WTC11 (cell line): Measurements from ENCODE around the gene CEACAM8. TPM values are rescaled to one million over a fixed set of nuclear protein-coding genes. Genes with fewer than 3 reads are reported as not detected.

Experiments used
- ATAC-seq: fragments of 200-7000 bp; cut with Tn5 transposase; 2 replicates; pipeline ENCODE4 v1.10.0; 2021; ENCODE audit warnings: mild to moderate bottlenecking, moderate library complexity
- CTCF ChIA-PET: fragments of 300-600 bp; sonication (Branson Sonifier 250); formaldehyde crosslinking; loops from one replicate; lab custom pipeline; 2021; ENCODE audit warnings: antibody characterized with exemption; lab: Charles Lee
- POLR2A ChIA-PET: fragments of 350-600 bp; sonication (Branson Sonifier 250); formaldehyde crosslinking; loops from one replicate; lab custom pipeline; 2021; ENCODE audit warnings: antibody characterized with exemption; lab: Charles Lee
- DNase-seq: peaks from one replicate; pipeline ENCODE4 v3.0.0; 2021; ENCODE audit warnings: low spot score
- H3K27ac Mint-ChIP-seq: 2 replicates; pipeline ENCODE4 v1.8.0; 2021; ENCODE audit warnings: mixed read lengths
- H3K27me3 Mint-ChIP-seq: 2 replicates; pipeline ENCODE4 v1.8.0; 2021; ENCODE audit warnings: low read depth, mild to moderate bottlenecking, moderate library complexity, mixed read lengths
- H3K36me3 Mint-ChIP-seq: 2 replicates; pipeline ENCODE4 v1.8.0; 2021; ENCODE audit warnings: mixed read lengths
- H3K4me1 Mint-ChIP-seq: 2 replicates; pipeline ENCODE4 v1.8.0; 2022; ENCODE audit warnings: mixed read lengths
- H3K4me3 Mint-ChIP-seq: 2 replicates; pipeline ENCODE4 v1.8.0; 2021; ENCODE audit warnings: mild to moderate bottlenecking, moderate library complexity, mixed read lengths
- H3K9me3 Mint-ChIP-seq: 2 replicates; pipeline ENCODE4 v1.8.0; 2021; ENCODE audit warnings: mixed read lengths
- ELF4 ChIP-seq: sonication (generic); formaldehyde crosslinking; IDR thresholded peaks from 2 replicates; pipeline ENCODE4 v1.8.1; 2022; ENCODE audit warnings: low read depth, mild to moderate bottlenecking, moderate library complexity, missing genetic modification reagents
- FOXP4 ChIP-seq: sonication (generic); formaldehyde crosslinking; IDR thresholded peaks from 2 replicates; pipeline ENCODE4 v1.8.0; 2022; ENCODE audit warnings: mild to moderate bottlenecking, missing genetic modification reagents
- GRHL2 ChIP-seq: fragments of 250-450 bp; sonication (Bioruptor Pico); IDR thresholded peaks from 2 replicates; pipeline ENCODE4 v1.8.0; 2022; ENCODE audit warnings: mild to moderate bottlenecking, moderate library complexity; ENCODE audit not compliant: insufficient replicate concordance, severe bottlenecking
- HMGXB4 ChIP-seq: sonication (generic); formaldehyde crosslinking; IDR thresholded peaks from 2 replicates; pipeline ENCODE4 v1.8.1; 2023; ENCODE audit warnings: mild to moderate bottlenecking, moderate library complexity, missing genetic modification reagents
- IRF2 ChIP-seq: sonication (generic); formaldehyde crosslinking; IDR thresholded peaks from 2 replicates; pipeline ENCODE4 v1.8.0; 2022; ENCODE audit warnings: low read depth, missing genetic modification reagents, borderline replicate concordance
- JUN ChIP-seq: sonication (generic); formaldehyde crosslinking; IDR thresholded peaks from 2 replicates; pipeline ENCODE4 v1.8.0; 2023; ENCODE audit warnings: mild to moderate bottlenecking, missing genetic modification reagents
- KAT7 ChIP-seq: sonication (generic); formaldehyde crosslinking; IDR thresholded peaks from 2 replicates; pipeline ENCODE4 v1.8.1; 2023; ENCODE audit warnings: missing genetic modification reagents, mild to moderate bottlenecking, borderline replicate concordance
- NFE2L1 ChIP-seq: sonication (generic); formaldehyde crosslinking; IDR thresholded peaks from 2 replicates; pipeline ENCODE4 v1.8.1; 2023; ENCODE audit warnings: missing genetic modification reagents
- PRRX2 ChIP-seq: fragments of 250-450 bp; sonication (Bioruptor Pico); IDR thresholded peaks from 2 replicates; pipeline ENCODE4 v1.8.0; 2021; ENCODE audit warnings: mild to moderate bottlenecking
- SP1 ChIP-seq: sonication (generic); formaldehyde crosslinking; conservative IDR thresholded peaks from 2 replicates; pipeline ENCODE4 v1.8.1; 2022; ENCODE audit warnings: missing genetic modification reagents
- TCF7 ChIP-seq: sonication (generic); formaldehyde crosslinking; IDR thresholded peaks from 2 replicates; pipeline ENCODE4 v1.8.0; 2022; ENCODE audit warnings: mild to moderate bottlenecking, low read depth, missing genetic modification reagents, moderate library complexity
- ZNF121 ChIP-seq: sonication (generic); formaldehyde crosslinking; IDR thresholded peaks from 2 replicates; pipeline ENCODE4 v1.8.0; 2023; ENCODE audit warnings: missing genetic modification reagents
- ZNF138 ChIP-seq: sonication (generic); formaldehyde crosslinking; conservative IDR thresholded peaks from 2 replicates; pipeline ENCODE4 v1.8.1; 2022; ENCODE audit warnings: mild to moderate bottlenecking, moderate library complexity, missing genetic modification reagents
- total RNA-seq: library from RNA; stranded (reverse); gene quantifications from 3 replicates; pipeline ENCODE4 v1.2.3, GENCODE V29; 2021
- TF ChIP-seq, protein P1 (sequence below): sonication (generic); formaldehyde crosslinking; IDR thresholded peaks from 2 replicates; pipeline ENCODE4 v1.8.1; 2023; ENCODE audit warnings: mild to moderate bottlenecking, missing genetic modification reagents, borderline replicate concordance
- TF ChIP-seq, protein P2 (sequence below): fragments of 200-600 bp; IDR thresholded peaks from 2 replicates; pipeline ENCODE4 v1.8.0; 2022; ENCODE audit warnings: antibody characterized with exemption

CEACAM8 gene
- total RNA-seq, 1 experiment from 2014 or later = not detected

DNA sequence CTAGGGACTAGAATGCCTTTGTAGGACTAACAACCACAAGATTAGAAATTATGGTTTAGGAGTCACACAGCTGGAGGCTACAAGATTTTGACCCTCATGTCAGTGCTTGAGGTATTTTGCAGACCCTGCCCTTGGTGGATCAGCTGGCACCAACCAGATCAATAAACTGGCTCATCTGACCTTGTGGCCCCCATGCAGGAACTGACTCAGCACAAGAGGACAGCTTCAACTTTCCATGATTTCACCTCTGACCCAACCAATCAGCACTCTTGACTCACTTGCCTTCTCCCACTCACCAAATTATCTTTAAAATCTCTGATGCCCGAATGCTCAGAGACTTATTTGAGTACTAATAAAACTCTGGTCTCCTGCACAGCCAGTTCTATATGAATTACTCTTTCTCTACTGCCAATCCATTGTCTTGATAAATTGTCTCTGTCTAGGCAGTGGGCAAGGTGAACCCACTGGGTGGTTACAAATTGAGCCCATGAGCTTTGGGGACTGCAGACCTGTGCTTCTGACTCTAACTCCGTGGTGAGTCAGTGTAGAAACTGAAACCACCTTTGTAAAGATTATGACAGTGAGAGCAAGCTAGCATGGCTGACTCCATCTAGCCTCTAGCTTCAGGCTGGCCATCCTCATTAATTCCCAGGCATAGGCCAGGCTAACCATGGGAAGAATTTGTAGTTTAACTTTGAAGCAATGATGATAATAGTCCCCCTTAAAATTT, 33.9 kb upstream of the CEACAM8 start:
- DNase-seq = no peak
- TF ChIP-seq ZNF138 (CRISPR knock-in tag) (no peak), FOXP4 (CRISPR knock-in tag) (no peak), ELF4 (no peak)
- TF ChIP-seq, all 79 proteins: peak for 0
- no peak overlapping the region for H3K4me3 Mint-ChIP-seq
- no peak for ATAC-seq
- H3K4me1 Mint-ChIP-seq = no peaks in the 10 kb centered on the region
- H3K9me3 Mint-ChIP-seq = peaks cover 32% of the 10 kb centered on the region
- H3K27ac Mint-ChIP-seq = no peak overlapping the region
- H3K36me3 Mint-ChIP-seq = peaks cover 3% of the 10 kb centered on the region; the same call in 1 of the 2 replicates
- ChIA-PET CTCF (no interaction called here), POLR2A (no interaction called here)
- peaks cover 28% of the 10 kb centered on the region for H3K27me3 Mint-ChIP-seq

DNA sequence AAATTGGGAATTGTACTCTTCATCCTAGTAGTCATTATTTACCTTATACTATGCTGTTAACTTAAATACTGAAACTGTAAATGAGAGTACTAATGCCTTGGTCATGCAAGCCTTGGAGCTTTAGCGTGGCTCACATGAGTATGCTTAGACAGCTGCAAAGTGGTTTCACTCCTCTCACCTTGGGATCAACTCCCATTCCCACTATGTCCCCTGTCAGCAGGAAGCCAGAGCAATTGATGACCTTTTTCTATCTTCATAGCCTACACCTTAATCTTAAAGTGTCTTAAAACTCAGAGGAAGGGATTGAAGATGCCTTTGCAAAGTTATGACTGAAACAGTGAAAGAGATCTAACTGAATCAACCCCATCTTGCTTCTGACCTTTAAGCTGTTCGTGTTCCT, 33.2 kb upstream of the CEACAM8 start:
- Mint-ChIP-seq H3K36me3 (peaks cover 3% of the 10 kb centered on the region; the same call in 1 of the 2 replicates), H3K27me3 (peaks cover 28% of the 10 kb centered on the region), H3K27ac (no peak overlapping the region), H3K4me1 (no peaks in the 10 kb centered on the region), H3K9me3 (peaks cover 32% of the 10 kb centered on the region), H3K4me3 (no peak overlapping the region)
- TF ChIP-seq SP1 = no peak
- POLR2A ChIA-PET = no interaction called here
- DNase-seq (no peak), ATAC-seq (no peak)
- CTCF ChIA-PET = no interaction called here

GRCh38 chr19:42626181-42626580, 31.5 kb upstream of the CEACAM8 start:
- CTCF ChIA-PET = interaction anchor here (1.7 kb wide), 1 partner anchor 9 kb away, joined by 10 read pairs; no protein-coding TSS in a partner anchor
- Mint-ChIP-seq H3K4me3 (no peak overlapping the region), H3K9me3 (peaks cover 32% of the 10 kb centered on the region), H3K4me1 (no peaks in the 10 kb centered on the region), H3K36me3 (peaks cover 3% of the 10 kb centered on the region; the same call in 1 of the 2 replicates), H3K27ac (no peak overlapping the region), H3K27me3 (peaks cover 28% of the 10 kb centered on the region)
- TF ChIP-seq NFE2L1 (CRISPR knock-in tag) = no peak
- TF ChIP-seq JUN = no peak
- TF ChIP-seq ELF4 = no peak
- no peak for TF ChIP-seq PRRX2
- TF ChIP-seq ZNF121 (CRISPR knock-in tag) = no peak
- TF ChIP-seq, protein P1, sequence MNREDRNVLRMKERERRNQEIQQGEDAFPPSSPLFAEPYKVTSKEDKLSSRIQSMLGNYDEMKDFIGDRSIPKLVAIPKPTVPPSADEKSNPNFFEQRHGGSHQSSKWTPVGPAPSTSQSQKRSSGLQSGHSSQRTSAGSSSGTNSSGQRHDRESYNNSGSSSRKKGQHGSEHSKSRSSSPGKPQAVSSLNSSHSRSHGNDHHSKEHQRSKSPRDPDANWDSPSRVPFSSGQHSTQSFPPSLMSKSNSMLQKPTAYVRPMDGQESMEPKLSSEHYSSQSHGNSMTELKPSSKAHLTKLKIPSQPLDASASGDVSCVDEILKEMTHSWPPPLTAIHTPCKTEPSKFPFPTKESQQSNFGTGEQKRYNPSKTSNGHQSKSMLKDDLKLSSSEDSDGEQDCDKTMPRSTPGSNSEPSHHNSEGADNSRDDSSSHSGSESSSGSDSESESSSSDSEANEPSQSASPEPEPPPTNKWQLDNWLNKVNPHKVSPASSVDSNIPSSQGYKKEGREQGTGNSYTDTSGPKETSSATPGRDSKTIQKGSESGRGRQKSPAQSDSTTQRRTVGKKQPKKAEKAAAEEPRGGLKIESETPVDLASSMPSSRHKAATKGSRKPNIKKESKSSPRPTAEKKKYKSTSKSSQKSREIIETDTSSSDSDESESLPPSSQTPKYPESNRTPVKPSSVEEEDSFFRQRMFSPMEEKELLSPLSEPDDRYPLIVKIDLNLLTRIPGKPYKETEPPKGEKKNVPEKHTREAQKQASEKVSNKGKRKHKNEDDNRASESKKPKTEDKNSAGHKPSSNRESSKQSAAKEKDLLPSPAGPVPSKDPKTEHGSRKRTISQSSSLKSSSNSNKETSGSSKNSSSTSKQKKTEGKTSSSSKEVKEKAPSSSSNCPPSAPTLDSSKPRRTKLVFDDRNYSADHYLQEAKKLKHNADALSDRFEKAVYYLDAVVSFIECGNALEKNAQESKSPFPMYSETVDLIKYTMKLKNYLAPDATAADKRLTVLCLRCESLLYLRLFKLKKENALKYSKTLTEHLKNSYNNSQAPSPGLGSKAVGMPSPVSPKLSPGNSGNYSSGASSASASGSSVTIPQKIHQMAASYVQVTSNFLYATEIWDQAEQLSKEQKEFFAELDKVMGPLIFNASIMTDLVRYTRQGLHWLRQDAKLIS (CRISPR knock-in tag) = no peak
- no peak for DNase-seq
- ATAC-seq = no peak
- POLR2A ChIA-PET = no interaction called here

GRCh38 chr19:42619271-42619670, 24.5 kb upstream of the CEACAM8 start:
- Mint-ChIP-seq H3K4me1 (no peaks in the 10 kb centered on the region), H3K27ac (no peak overlapping the region), H3K9me3 (no peaks in the 10 kb centered on the region), H3K36me3 (no peaks in the 10 kb centered on the region), H3K4me3 (no peak overlapping the region), H3K27me3 (peaks cover 9% of the 10 kb centered on the region)
- CTCF ChIA-PET = no interaction called here
- ATAC-seq = no peak
- POLR2A ChIA-PET = no interaction called here
- DNase-seq = no peak
- TF ChIP-seq GRHL2 (CRISPR knock-in tag) (no peak), HMGXB4 (CRISPR knock-in tag) (no peak), IRF2 (CRISPR knock-in tag) (no peak), NFE2L1 (CRISPR knock-in tag) (no peak), KAT7 (CRISPR knock-in tag) (no peak), TCF7 (CRISPR knock-in tag) (no peak)
- TF ChIP-seq, protein P2, sequence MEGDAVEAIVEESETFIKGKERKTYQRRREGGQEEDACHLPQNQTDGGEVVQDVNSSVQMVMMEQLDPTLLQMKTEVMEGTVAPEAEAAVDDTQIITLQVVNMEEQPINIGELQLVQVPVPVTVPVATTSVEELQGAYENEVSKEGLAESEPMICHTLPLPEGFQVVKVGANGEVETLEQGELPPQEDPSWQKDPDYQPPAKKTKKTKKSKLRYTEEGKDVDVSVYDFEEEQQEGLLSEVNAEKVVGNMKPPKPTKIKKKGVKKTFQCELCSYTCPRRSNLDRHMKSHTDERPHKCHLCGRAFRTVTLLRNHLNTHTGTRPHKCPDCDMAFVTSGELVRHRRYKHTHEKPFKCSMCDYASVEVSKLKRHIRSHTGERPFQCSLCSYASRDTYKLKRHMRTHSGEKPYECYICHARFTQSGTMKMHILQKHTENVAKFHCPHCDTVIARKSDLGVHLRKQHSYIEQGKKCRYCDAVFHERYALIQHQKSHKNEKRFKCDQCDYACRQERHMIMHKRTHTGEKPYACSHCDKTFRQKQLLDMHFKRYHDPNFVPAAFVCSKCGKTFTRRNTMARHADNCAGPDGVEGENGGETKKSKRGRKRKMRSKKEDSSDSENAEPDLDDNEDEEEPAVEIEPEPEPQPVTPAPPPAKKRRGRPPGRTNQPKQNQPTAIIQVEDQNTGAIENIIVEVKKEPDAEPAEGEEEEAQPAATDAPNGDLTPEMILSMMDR = no peak
